Upper lobe of left lung (tissue), 6 donors: Measurements from ENCODE around the gene GBX1. TPM values are rescaled to one million over a fixed set of nuclear protein-coding genes. Genes with fewer than 3 reads are reported as not detected.

Experiments
- ATAC-seq, 2 donors: fragments of 200-7000 bp; cut with Tn5 transposase; one replicate each; pipeline ENCODE4 v1.9.1; 2022; ENCODE audit warnings: mild to moderate bottlenecking in 2 of 2, moderate library complexity in 2 of 2; ENCODE audit not compliant: low FRiP score in 2 of 2
- DNase-seq, 2 donors: peaks; one replicate each; pipeline ENCODE4 v3.0.0-alpha.2; 2019 to 2020
- H3K27ac ChIP-seq, 4 donors: fragments of 200-600 bp; sonication (generic); one replicate each; pipeline ENCODE4 v1.5.1; 2016 to 2019
- H3K27me3 ChIP-seq, 4 donors: fragments of 200-600 bp; sonication (generic); one replicate each; pipeline ENCODE4 v1.5.1; 2017 to 2019
- H3K36me3 ChIP-seq, 4 donors: fragments of 200-600 bp; sonication (generic); one replicate each; pipeline ENCODE4 v1.5.1; 2016 to 2019
- H3K4me1 ChIP-seq, 4 donors: fragments of 200-600 bp; sonication (generic); one replicate each; pipeline ENCODE4 v1.5.1; 2018 to 2019
- H3K4me3 ChIP-seq, 4 donors: fragments of 200-600 bp; sonication (generic); one replicate each; pipeline ENCODE4 v1.5.1; 2017 to 2019; ENCODE audit warnings: mild to moderate bottlenecking in 2 of 4, moderate library complexity in 1 of 4
- H3K9me3 ChIP-seq, 4 donors: fragments of 200-600 bp; sonication (generic); one replicate each; pipeline ENCODE4 v1.5.1; 2018 to 2019
- EP300 ChIP-seq, 4 donors: sonication (generic); formaldehyde crosslinking; IDR thresholded peaks; one replicate each; pipeline ENCODE4 v1.5.1; 2017; ENCODE audit warnings: antibody characterized with exemption in 4 of 4, control low read depth in 2 of 4
- POLR2A ChIP-seq, 4 donors: fragments of 450-650 bp; IDR thresholded peaks; one replicate each; pipeline ENCODE4 v1.5.1; 2016 to 2017; ENCODE audit warnings: antibody characterized with exemption in 4 of 4, mild to moderate bottlenecking in 2 of 4
- POLR2AphosphoS5 ChIP-seq, 2 donors: sonication (generic); formaldehyde crosslinking; IDR thresholded peaks; one replicate each; pipeline ENCODE4 v1.5.1; 2017; ENCODE audit warnings: antibody characterized with exemption in 2 of 2
- WGBS, 2 donors: methylation state at CpG; one replicate each; pipeline ENCODE4 v1.1.5; 2017 to 2018; 5-methylcytosine and 5-hydroxymethylcytosine counted together
- total RNA-seq, 6 donors: library from RNA; depleted of rRNA in 4 of 6; stranded (reverse); fragments of >200 nt in 4 of 6; gene quantifications; one replicate each; pipeline versions ENCODE4 v1.1.0 to v1.2.1, GENCODE V29; 2016 to 2021
- TF ChIP-seq, protein P1 (sequence below), 6 experiments: fragments of 450-650 bp in 4 of 6; fragments of 200-600 bp in 2 of 6; sonication (generic) in 2 of 6; IDR thresholded peaks; one replicate each; pipeline ENCODE4 v1.5.1; 2016 to 2019; ENCODE audit warnings: antibody characterized with exemption in 6 of 6
- donor health status: DM: no; HTN: no; CAD: no; lungs with moderate emphysema.
- donor health status: DM: no; HTN: yes; CAD: no; lungs with severe emphysema.

The GBX1 gene
- total RNA-seq, 6 donors from 2014 or later = not detected

DNA sequence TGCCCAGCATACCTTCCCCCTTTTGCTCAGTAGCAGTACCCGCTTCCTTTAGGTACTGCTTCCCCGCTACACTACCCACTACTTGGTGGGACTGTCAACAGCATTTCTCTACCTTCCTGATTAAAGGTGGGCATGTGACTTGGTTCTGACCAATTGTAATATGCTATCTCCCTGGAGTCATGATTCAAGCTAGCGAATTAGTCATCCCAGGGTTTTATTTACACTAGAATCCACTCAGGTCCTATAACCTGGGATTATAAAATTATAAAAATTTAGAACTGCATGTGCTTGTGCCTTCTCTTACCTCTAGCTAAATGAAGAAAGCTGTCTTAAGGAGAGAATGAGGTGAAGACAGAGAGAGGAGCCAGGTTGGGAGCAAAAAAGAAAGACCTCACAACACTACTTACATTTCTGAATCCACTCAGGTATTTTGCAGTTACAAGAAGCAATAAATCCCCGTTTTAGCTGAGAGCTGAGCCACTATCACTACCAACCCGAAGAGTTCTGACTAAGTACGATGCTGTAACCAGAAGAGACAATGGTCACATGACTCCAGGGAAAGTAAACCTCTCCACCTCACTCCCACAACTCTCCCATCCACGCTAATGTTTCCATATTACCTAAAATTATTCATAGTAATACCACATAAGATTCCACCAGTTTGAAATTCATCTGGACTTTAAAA is 9.7 kb downstream of the GBX1 start:
- Histone ChIP-seq H3K9me3 (no peaks in the 10 kb centered on the region), H3K27ac (no peak overlapping the region), H3K27me3 (peaks cover 0 to under 1% (median 0%) of the 10 kb centered on the region in 4 donors), H3K4me1 (no peaks in the 10 kb centered on the region), H3K36me3 (no peaks in the 10 kb centered on the region), H3K4me3 (no peak overlapping the region)
- ATAC-seq = no peak
- TF ChIP-seq, protein P1, sequence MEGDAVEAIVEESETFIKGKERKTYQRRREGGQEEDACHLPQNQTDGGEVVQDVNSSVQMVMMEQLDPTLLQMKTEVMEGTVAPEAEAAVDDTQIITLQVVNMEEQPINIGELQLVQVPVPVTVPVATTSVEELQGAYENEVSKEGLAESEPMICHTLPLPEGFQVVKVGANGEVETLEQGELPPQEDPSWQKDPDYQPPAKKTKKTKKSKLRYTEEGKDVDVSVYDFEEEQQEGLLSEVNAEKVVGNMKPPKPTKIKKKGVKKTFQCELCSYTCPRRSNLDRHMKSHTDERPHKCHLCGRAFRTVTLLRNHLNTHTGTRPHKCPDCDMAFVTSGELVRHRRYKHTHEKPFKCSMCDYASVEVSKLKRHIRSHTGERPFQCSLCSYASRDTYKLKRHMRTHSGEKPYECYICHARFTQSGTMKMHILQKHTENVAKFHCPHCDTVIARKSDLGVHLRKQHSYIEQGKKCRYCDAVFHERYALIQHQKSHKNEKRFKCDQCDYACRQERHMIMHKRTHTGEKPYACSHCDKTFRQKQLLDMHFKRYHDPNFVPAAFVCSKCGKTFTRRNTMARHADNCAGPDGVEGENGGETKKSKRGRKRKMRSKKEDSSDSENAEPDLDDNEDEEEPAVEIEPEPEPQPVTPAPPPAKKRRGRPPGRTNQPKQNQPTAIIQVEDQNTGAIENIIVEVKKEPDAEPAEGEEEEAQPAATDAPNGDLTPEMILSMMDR (IDR thresholded peaks at IDR 0.05) = no peak
- no peak for TF ChIP-seq EP300 (IDR thresholded peaks at IDR 0.05)
- no peak for TF ChIP-seq POLR2AphosphoS5 (IDR thresholded peaks at IDR 0.05)
- TF ChIP-seq POLR2A (IDR thresholded peaks at IDR 0.05) = no peak
- WGBS, 2 donors = 70 to 71% methylated on average over 7 of the region's 7 CpGs
- DNase-seq = no peak

- no peak overlapping the region for H3K27ac ChIP-seq
- no peak overlapping the region for H3K4me3 ChIP-seq
- peaks cover 0 to 2% (median 0%) of the 10 kb centered on the region in 4 donors for H3K27me3 ChIP-seq
- DNase-seq = no peak
- H3K4me1 ChIP-seq = no peaks in the 10 kb centered on the region
- no peaks in the 10 kb centered on the region for H3K36me3 ChIP-seq
- no peak for ATAC-seq
- TF ChIP-seq EP300 (IDR thresholded peaks at IDR 0.05) (no peak), POLR2A (IDR thresholded peaks at IDR 0.05) (no peak), POLR2AphosphoS5 (IDR thresholded peaks at IDR 0.05) (no peak)
- TF ChIP-seq, protein P1 (IDR thresholded peaks at IDR 0.05) = no peak
- 55 to 69% methylated on average over 5 to 6 of the region's 6 CpGs for WGBS, 2 donors
- no peaks in the 10 kb centered on the region for H3K9me3 ChIP-seq
Measured at GRCh38 chr7:151152643-151153513, 14.6 kb downstream of the GBX1 start.

GRCh38 chr7:151150388-151150787 is 17.1 kb downstream of the GBX1 start:
- H3K27me3 ChIP-seq = peaks cover 0 to 2% (median 0%) of the 10 kb centered on the region in 4 donors
- H3K9me3 ChIP-seq = no peaks in the 10 kb centered on the region
- no peak for ATAC-seq
- TF ChIP-seq POLR2AphosphoS5 (IDR thresholded peaks at IDR 0.05) (no peak), EP300 (IDR thresholded peaks at IDR 0.05) (no peak), POLR2A (IDR thresholded peaks at IDR 0.05) (no peak)
- TF ChIP-seq, protein P1 (IDR thresholded peaks at IDR 0.05) = no peak
- H3K36me3 ChIP-seq = no peaks in the 10 kb centered on the region
- WGBS, 2 donors = 55 to 63% methylated on average over 3 of the region's 3 CpGs
- H3K4me3 ChIP-seq = no peak overlapping the region
- H3K27ac ChIP-seq = no peak overlapping the region
- no peak for DNase-seq
- H3K4me1 ChIP-seq = no peaks in the 10 kb centered on the region

GRCh38 chr7:151148319-151149259 is 18.9 kb downstream of the GBX1 start:
- 47 to 56% methylated on average over 22 of the region's 22 CpGs for WGBS, 2 donors
- ATAC-seq = peak in 1 of 2 donors; percentile 3
- no peak for TF ChIP-seq EP300 (IDR thresholded peaks at IDR 0.05)
- TF ChIP-seq, protein P1 (IDR thresholded peaks at IDR 0.05) = no peak
- no peak for TF ChIP-seq POLR2A (IDR thresholded peaks at IDR 0.05)
- TF ChIP-seq POLR2AphosphoS5 (IDR thresholded peaks at IDR 0.05) = no peak

More at GRCh38 chr7:151148319-151149259, 18.9 kb downstream of the GBX1 start:
- Histone ChIP-seq H3K4me1 (no peaks in the 10 kb centered on the region), H3K27ac (no peak overlapping the region), H3K9me3 (no peaks in the 10 kb centered on the region), H3K36me3 (peaks cover 0 to 17% (median 12%) of the 10 kb centered on the region in 4 donors), H3K27me3 (peaks cover 0 to 2% (median 0%) of the 10 kb centered on the region in 4 donors), H3K4me3 (no peak overlapping the region)
- no peak for DNase-seq
